Neural progenitor cell (in vitro differentiated cells): ENCODE data around the gene OR2H2.

Experiments
- EZH2 ChIP-seq: fragments of 200-600 bp; sonication (generic); IDR thresholded peaks from 2 replicates; pipeline ENCODE4 v1.6.1; 2017; ENCODE audit warnings: antibody characterized with exemption, mild to moderate bottlenecking, moderate library complexity
- EZH2phosphoT487 ChIP-seq: fragments of 200-600 bp; sonication (generic); IDR thresholded peaks from 2 replicates; pipeline ENCODE4 v1.6.1; 2017; ENCODE audit warnings: antibody characterized with exemption
- TF ChIP-seq, protein P1 (sequence below): fragments of 200-600 bp; sonication (generic); IDR thresholded peaks from 2 replicates; pipeline ENCODE4 v1.5.1; 2017; ENCODE audit warnings: antibody characterized with exemption, mild to moderate bottlenecking

DNA sequence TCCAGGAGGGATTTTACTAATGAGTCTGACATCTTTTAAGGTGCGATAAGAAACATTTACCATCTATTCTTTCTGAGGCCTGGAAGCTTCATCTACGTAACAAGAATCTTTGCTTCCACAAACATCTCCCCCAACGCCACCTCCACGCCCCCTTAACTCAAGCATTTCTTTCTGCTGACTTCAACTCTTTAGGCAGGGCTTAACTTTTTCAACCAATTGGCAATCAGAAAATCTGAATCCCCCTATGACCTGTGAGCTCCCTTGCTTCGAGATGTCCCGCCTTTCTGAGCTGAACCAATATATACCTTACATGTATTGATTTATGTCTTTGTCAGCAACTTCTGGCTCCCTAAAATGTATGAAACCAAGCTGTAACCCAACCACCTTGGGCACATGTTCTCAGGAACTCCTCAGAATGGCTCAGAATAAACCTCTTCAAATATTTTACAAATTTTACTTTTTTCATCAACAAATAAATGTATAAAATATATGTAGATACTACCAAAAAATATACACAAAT is 11.5 kb downstream of the OR2H2 start:
- TF ChIP-seq, protein P1, sequence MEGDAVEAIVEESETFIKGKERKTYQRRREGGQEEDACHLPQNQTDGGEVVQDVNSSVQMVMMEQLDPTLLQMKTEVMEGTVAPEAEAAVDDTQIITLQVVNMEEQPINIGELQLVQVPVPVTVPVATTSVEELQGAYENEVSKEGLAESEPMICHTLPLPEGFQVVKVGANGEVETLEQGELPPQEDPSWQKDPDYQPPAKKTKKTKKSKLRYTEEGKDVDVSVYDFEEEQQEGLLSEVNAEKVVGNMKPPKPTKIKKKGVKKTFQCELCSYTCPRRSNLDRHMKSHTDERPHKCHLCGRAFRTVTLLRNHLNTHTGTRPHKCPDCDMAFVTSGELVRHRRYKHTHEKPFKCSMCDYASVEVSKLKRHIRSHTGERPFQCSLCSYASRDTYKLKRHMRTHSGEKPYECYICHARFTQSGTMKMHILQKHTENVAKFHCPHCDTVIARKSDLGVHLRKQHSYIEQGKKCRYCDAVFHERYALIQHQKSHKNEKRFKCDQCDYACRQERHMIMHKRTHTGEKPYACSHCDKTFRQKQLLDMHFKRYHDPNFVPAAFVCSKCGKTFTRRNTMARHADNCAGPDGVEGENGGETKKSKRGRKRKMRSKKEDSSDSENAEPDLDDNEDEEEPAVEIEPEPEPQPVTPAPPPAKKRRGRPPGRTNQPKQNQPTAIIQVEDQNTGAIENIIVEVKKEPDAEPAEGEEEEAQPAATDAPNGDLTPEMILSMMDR: no peak
- TF ChIP-seq EZH2 (no peak), EZH2phosphoT487 (no peak)
